ENCODE measurements around the gene PCDHA6. TPM values are rescaled to one million over a fixed set of nuclear protein-coding genes. Genes with fewer than 3 reads are reported as not detected.

Gene PCDHA6
- total RNA-seq, 1 donor: 1.1 TPM

- no peaks in the 10 kb centered on the region for H3K36me3 ChIP-seq (ENCODE audit: insufficient read depth, low read length)
- TF ChIP-seq CTCF (IDR thresholded peaks at IDR 0.05; ENCODE audit: extremely low read depth, low read depth, low read length): no peak
- H3K4me1 ChIP-seq (ENCODE audit: insufficient read depth, low read length): no peaks in the 10 kb centered on the region
- H3K4me3 ChIP-seq (ENCODE audit: insufficient read depth, low read length): no peak overlapping the region
- H3K27me3 ChIP-seq (ENCODE audit: insufficient read depth, low read length): no peaks in the 10 kb centered on the region
- H3K4me2 ChIP-seq (ENCODE audit: insufficient read depth, low read length): no peak overlapping the region
- DNase-seq (ENCODE audit: insufficient read length, low spot score, missing footprints): no peak
- H3K27ac ChIP-seq (ENCODE audit: low read depth, low read length): no peak overlapping the region
- no peaks in the 10 kb centered on the region for H3K79me2 ChIP-seq (ENCODE audit: insufficient read depth, low read length)
- H2AFZ ChIP-seq (ENCODE audit: low read length): no peak overlapping the region
- no peaks in the 10 kb centered on the region for H4K20me1 ChIP-seq (ENCODE audit: insufficient read depth, low read length)
- H3K9me3 ChIP-seq (ENCODE audit: low read depth, low read length): no peaks in the 10 kb centered on the region
Observed at GRCh38 chr5:140857987-140858240, 30.2 kb downstream of the PCDHA6 start.

- Histone ChIP-seq H3K79me2 (ENCODE audit: insufficient read depth, low read length) (no peaks in the 10 kb centered on the region), H3K9me3 (ENCODE audit: low read depth, low read length) (no peaks in the 10 kb centered on the region), H3K27ac (ENCODE audit: low read depth, low read length) (no peak overlapping the region), H3K4me2 (ENCODE audit: insufficient read depth, low read length) (no peak overlapping the region), H4K20me1 (ENCODE audit: insufficient read depth, low read length) (no peaks in the 10 kb centered on the region), H3K27me3 (ENCODE audit: insufficient read depth, low read length) (no peaks in the 10 kb centered on the region), H3K4me3 (ENCODE audit: insufficient read depth, low read length) (no peak overlapping the region), H3K36me3 (ENCODE audit: insufficient read depth, low read length) (no peaks in the 10 kb centered on the region), H2AFZ (ENCODE audit: low read length) (no peak overlapping the region), H3K4me1 (ENCODE audit: insufficient read depth, low read length) (no peaks in the 10 kb centered on the region)
- DNase-seq (ENCODE audit: insufficient read length, low spot score, missing footprints): no peak
- no peak for TF ChIP-seq CTCF (IDR thresholded peaks at IDR 0.05; ENCODE audit: extremely low read depth, low read depth, low read length)
Observed at GRCh38 chr5:140862441-140863295, 34.9 kb downstream of the PCDHA6 start.

- no peak for DNase-seq (ENCODE audit: insufficient read length, low spot score, missing footprints)
- Histone ChIP-seq H3K27me3 (ENCODE audit: insufficient read depth, low read length) (no peaks in the 10 kb centered on the region), H3K4me2 (ENCODE audit: insufficient read depth, low read length) (no peak within 1 kb of the TSS), H3K4me1 (ENCODE audit: insufficient read depth, low read length) (no peaks in the 10 kb centered on the region), H3K4me3 (ENCODE audit: insufficient read depth, low read length) (no peak within 1 kb of the TSS), H3K9me3 (ENCODE audit: low read depth, low read length) (no peaks in the 10 kb centered on the region), H2AFZ (ENCODE audit: low read length) (no peak within 1 kb of the TSS), H4K20me1 (ENCODE audit: insufficient read depth, low read length) (no peaks in the 10 kb centered on the region), H3K79me2 (ENCODE audit: insufficient read depth, low read length) (no peaks in the 10 kb centered on the region), H3K27ac (ENCODE audit: low read depth, low read length) (no peak within 1 kb of the TSS), H3K36me3 (ENCODE audit: insufficient read depth, low read length) (no peaks in the 10 kb centered on the region)
- TF ChIP-seq CTCF (IDR thresholded peaks at IDR 0.05; ENCODE audit: extremely low read depth, low read depth, low read length): no peak
Observed at GRCh38 chr5:140868721-140869554, 41.2 kb downstream of the PCDHA6 start, which contains the start of gene PCDHA11. Gene PCDHA11, plus strand, starts transcription at chr5:140868957. Its CDS starts 147 bp downstream, at chr5:140869104.

- Histone ChIP-seq H3K27me3 (ENCODE audit: insufficient read depth, low read length) (no peaks in the 10 kb centered on the region), H3K4me2 (ENCODE audit: insufficient read depth, low read length) (no peak overlapping the region), H4K20me1 (ENCODE audit: insufficient read depth, low read length) (no peaks in the 10 kb centered on the region), H3K4me3 (ENCODE audit: insufficient read depth, low read length) (no peak overlapping the region), H3K9me3 (ENCODE audit: low read depth, low read length) (no peaks in the 10 kb centered on the region), H3K36me3 (ENCODE audit: insufficient read depth, low read length) (no peaks in the 10 kb centered on the region), H3K27ac (ENCODE audit: low read depth, low read length) (no peak overlapping the region), H3K4me1 (ENCODE audit: insufficient read depth, low read length) (no peaks in the 10 kb centered on the region), H3K79me2 (ENCODE audit: insufficient read depth, low read length) (no peaks in the 10 kb centered on the region), H2AFZ (ENCODE audit: low read length) (no peak overlapping the region)
- no peak for DNase-seq (ENCODE audit: insufficient read length, low spot score, missing footprints)
- peak; percentile 19 for TF ChIP-seq CTCF (IDR thresholded peaks at IDR 0.05; ENCODE audit: extremely low read depth, low read depth, low read length)
Observed at GRCh38 chr5:140869555-140869886, 41.8 kb downstream of the PCDHA6 start.
